ENCODE data around the gene KCNQ5. TPM values are rescaled to one million over a fixed set of nuclear protein-coding genes. Genes with fewer than 3 reads are reported as not detected.

The KCNQ5 gene
- total and polyA plus RNA-seq, 10 of the 15 experiments (the other 5 are each of a cell fraction or from before 2014, with no cell fraction given) = 0.60 to 16.2 (median 3.2) TPM

DNA sequence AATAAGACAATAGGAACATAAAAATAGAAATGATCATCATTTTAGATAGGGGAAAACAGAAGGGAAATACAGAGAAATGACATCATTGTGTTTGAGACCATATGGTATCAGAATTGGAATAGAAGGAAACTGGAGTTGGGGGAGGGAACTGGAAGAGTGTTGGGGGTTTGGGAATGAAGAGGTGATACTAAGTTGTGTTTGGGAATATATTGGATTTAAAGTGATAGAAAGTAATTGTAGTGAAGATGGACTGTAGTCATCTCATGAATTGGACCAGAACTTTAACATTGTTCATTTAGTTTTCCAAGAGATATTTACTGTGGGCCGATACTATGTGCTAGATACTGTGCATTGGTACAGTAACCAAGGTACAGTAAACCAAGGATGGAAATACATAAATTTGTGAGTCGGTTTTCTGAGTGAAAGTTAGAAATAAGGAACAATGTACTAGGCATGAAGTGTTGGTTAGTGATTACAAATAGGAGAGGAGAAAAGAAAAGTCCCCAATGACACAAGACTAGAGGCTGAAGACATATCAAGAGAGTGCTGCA, 32.3 kb downstream of the KCNQ5 start (continued):
- TF ChIP-seq SPI1 (IDR thresholded peaks at IDR 0.05; ENCODE audit: borderline replicate concordance, insufficient read depth, low read depth, low read length) (no peak), MYC (IDR thresholded peaks at IDR 0.05; ENCODE audit: insufficient read depth, insufficient read length, insufficient replicate concordance, low read length, severe bottlenecking) (no peak), KDM1A (IDR thresholded peaks at IDR 0.05; ENCODE audit: borderline replicate concordance) (no peak), ZBED1 (IDR thresholded peaks at IDR 0.05; ENCODE audit: borderline replicate concordance) (no peak), RAD21 (IDR thresholded peaks at IDR 0.05; ENCODE audit: insufficient read depth, low read depth, low read length) (no peak), POLR2AphosphoS5 (IDR thresholded peaks at IDR 0.05; ENCODE audit: low read length) (no peak), HDAC2 (IDR thresholded peaks at IDR 0.05) (no peak), NRF1 (conservative IDR thresholded peaks at IDR 0.05; ENCODE audit: low read depth, low read length) (no peak)
- TF ChIP-seq, protein P1, sequence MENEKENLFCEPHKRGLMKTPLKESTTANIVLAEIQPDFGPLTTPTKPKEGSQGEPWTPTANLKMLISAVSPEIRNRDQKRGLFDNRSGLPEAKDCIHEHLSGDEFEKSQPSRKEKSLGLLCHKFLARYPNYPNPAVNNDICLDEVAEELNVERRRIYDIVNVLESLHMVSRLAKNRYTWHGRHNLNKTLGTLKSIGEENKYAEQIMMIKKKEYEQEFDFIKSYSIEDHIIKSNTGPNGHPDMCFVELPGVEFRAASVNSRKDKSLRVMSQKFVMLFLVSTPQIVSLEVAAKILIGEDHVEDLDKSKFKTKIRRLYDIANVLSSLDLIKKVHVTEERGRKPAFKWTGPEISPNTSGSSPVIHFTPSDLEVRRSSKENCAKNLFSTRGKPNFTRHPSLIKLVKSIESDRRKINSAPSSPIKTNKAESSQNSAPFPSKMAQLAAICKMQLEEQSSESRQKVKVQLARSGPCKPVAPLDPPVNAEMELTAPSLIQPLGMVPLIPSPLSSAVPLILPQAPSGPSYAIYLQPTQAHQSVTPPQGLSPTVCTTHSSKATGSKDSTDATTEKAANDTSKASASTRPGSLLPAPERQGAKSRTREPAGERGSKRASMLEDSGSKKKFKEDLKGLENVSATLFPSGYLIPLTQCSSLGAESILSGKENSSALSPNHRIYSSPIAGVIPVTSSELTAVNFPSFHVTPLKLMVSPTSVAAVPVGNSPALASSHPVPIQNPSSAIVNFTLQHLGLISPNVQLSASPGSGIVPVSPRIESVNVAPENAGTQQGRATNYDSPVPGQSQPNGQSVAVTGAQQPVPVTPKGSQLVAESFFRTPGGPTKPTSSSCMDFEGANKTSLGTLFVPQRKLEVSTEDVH (IDR thresholded peaks at IDR 0.05; ENCODE audit: low read depth, partially characterized antibody) = no peak
- TF ChIP-seq, protein P2, sequence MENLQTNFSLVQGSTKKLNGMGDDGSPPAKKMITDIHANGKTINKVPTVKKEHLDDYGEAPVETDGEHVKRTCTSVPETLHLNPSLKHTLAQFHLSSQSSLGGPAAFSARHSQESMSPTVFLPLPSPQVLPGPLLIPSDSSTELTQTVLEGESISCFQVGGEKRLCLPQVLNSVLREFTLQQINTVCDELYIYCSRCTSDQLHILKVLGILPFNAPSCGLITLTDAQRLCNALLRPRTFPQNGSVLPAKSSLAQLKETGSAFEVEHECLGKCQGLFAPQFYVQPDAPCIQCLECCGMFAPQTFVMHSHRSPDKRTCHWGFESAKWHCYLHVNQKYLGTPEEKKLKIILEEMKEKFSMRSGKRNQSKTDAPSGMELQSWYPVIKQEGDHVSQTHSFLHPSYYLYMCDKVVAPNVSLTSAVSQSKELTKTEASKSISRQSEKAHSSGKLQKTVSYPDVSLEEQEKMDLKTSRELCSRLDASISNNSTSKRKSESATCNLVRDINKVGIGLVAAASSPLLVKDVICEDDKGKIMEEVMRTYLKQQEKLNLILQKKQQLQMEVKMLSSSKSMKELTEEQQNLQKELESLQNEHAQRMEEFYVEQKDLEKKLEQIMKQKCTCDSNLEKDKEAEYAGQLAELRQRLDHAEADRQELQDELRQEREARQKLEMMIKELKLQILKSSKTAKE (IDR thresholded peaks at IDR 0.05; ENCODE audit: low read depth, poor library complexity, severe bottlenecking) = peak; percentile 57
- TF ChIP-seq, protein P3, sequence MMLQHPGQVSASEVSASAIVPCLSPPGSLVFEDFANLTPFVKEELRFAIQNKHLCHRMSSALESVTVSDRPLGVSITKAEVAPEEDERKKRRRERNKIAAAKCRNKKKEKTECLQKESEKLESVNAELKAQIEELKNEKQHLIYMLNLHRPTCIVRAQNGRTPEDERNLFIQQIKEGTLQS (IDR thresholded peaks at IDR 0.05; ENCODE audit: borderline replicate concordance, extremely low read depth, low read depth, low read length) = no peak
- TF ChIP-seq, protein P4, sequence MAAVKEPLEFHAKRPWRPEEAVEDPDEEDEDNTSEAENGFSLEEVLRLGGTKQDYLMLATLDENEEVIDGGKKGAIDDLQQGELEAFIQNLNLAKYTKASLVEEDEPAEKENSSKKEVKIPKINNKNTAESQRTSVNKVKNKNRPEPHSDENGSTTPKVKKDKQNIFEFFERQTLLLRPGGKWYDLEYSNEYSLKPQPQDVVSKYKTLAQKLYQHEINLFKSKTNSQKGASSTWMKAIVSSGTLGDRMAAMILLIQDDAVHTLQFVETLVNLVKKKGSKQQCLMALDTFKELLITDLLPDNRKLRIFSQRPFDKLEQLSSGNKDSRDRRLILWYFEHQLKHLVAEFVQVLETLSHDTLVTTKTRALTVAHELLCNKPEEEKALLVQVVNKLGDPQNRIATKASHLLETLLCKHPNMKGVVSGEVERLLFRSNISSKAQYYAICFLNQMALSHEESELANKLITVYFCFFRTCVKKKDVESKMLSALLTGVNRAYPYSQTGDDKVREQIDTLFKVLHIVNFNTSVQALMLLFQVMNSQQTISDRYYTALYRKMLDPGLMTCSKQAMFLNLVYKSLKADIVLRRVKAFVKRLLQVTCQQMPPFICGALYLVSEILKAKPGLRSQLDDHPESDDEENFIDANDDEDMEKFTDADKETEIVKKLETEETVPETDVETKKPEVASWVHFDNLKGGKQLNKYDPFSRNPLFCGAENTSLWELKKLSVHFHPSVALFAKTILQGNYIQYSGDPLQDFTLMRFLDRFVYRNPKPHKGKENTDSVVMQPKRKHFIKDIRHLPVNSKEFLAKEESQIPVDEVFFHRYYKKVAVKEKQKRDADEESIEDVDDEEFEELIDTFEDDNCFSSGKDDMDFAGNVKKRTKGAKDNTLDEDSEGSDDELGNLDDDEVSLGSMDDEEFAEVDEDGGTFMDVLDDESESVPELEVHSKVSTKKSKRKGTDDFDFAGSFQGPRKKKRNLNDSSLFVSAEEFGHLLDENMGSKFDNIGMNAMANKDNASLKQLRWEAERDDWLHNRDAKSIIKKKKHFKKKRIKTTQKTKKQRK (IDR thresholded peaks at IDR 0.05; ENCODE audit: low read depth, low read length) = no peak
- TF ChIP-seq, protein P5, sequence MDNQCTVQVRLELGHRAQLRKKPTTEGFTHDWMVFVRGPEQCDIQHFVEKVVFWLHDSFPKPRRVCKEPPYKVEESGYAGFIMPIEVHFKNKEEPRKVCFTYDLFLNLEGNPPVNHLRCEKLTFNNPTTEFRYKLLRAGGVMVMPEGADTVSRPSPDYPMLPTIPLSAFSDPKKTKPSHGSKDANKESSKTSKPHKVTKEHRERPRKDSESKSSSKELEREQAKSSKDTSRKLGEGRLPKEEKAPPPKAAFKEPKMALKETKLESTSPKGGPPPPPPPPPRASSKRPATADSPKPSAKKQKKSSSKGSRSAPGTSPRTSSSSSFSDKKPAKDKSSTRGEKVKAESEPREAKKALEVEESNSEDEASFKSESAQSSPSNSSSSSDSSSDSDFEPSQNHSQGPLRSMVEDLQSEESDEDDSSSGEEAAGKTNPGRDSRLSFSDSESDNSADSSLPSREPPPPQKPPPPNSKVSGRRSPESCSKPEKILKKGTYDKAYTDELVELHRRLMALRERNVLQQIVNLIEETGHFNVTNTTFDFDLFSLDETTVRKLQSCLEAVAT (IDR thresholded peaks at IDR 0.05) = no peak
- TF ChIP-seq, protein P6, sequence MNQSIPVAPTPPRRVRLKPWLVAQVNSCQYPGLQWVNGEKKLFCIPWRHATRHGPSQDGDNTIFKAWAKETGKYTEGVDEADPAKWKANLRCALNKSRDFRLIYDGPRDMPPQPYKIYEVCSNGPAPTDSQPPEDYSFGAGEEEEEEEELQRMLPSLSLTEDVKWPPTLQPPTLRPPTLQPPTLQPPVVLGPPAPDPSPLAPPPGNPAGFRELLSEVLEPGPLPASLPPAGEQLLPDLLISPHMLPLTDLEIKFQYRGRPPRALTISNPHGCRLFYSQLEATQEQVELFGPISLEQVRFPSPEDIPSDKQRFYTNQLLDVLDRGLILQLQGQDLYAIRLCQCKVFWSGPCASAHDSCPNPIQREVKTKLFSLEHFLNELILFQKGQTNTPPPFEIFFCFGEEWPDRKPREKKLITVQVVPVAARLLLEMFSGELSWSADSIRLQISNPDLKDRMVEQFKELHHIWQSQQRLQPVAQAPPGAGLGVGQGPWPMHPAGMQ (IDR thresholded peaks at IDR 0.05; ENCODE audit: borderline replicate concordance) = no peak

Data from GM12878 (cell line).